Neural progenitor cell (in vitro differentiated cells): ENCODE data around the gene PIF1. TPM values are rescaled to one million over a fixed set of nuclear protein-coding genes. Genes with fewer than 3 reads are reported as not detected.
A peak's percentile ranks its signal among the peaks of the same experiment; 100 is the strongest.

Source experiments
- DNase-seq: peaks from one replicate; pipeline ENCODE4 v3.0.0-alpha.2; 2016; ENCODE audit warnings: low spot score
- H2AFZ ChIP-seq: fragments of 200-600 bp; sonication (generic); replicated peaks from 2 replicates; pipeline ENCODE4 v1.6.1; 2016; ENCODE audit warnings: antibody characterized with exemption
- H3F3A ChIP-seq: fragments of 200-600 bp; sonication (generic); 2 replicates; pipeline ENCODE4 v1.6.1; 2016; ENCODE audit warnings: antibody characterized with exemption, low read depth
- H3K27ac ChIP-seq: fragments of 200-600 bp; sonication (generic); 2 replicates; pipeline ENCODE4 v1.5.1; 2016; ENCODE audit warnings: mild to moderate bottlenecking
- H3K27me3 ChIP-seq: fragments of 200-600 bp; sonication (generic); 2 replicates; pipeline ENCODE4 v1.6.1; 2016; ENCODE audit warnings: mild to moderate bottlenecking, moderate library complexity
- H3K36me3 ChIP-seq: fragments of 200-600 bp; sonication (generic); 2 replicates; pipeline ENCODE4 v1.5.1; 2016
- H3K4me1 ChIP-seq: fragments of 200-600 bp; sonication (generic); 2 replicates; pipeline ENCODE4 v1.6.1; 2016; ENCODE audit warnings: mixed run types
- H3K4me2 ChIP-seq: fragments of 200-600 bp; sonication (generic); 2 replicates; pipeline ENCODE4 v1.6.1; 2016
- H3K4me3 ChIP-seq: fragments of 200-600 bp; sonication (generic); 2 replicates; pipeline ENCODE4 v1.5.1; 2016
- H3K79me2 ChIP-seq: fragments of 200-600 bp; sonication (generic); 2 replicates; pipeline ENCODE4 v1.6.1; 2016; ENCODE audit warnings: low read depth
- H3K9ac ChIP-seq: fragments of 200-600 bp; sonication (generic); 2 replicates; pipeline ENCODE4 v1.6.1; 2016
- H3K9me3 ChIP-seq: fragments of 200-600 bp; sonication (generic); 2 replicates; pipeline ENCODE4 v1.5.1; 2016; ENCODE audit warnings: low read depth
- H4K20me1 ChIP-seq: fragments of 200-600 bp; sonication (generic); 2 replicates; pipeline ENCODE4 v1.6.1; 2016; ENCODE audit warnings: low read depth
- H3K27ac Mint-ChIP-seq: 3 replicates; pipeline ENCODE4 v1.8.0; 2021; ENCODE audit warnings: mixed read lengths
- H3K27me3 Mint-ChIP-seq: 2 replicates; pipeline ENCODE4 v1.8.0; 2022; ENCODE audit warnings: low read depth, mild to moderate bottlenecking, inconsistent platforms, moderate library complexity, mixed read lengths; ENCODE audit not compliant: insufficient read depth
- H3K36me3 Mint-ChIP-seq: 3 replicates; pipeline ENCODE4 v1.8.0; 2021; ENCODE audit warnings: mixed read lengths
- H3K4me1 Mint-ChIP-seq: 3 replicates; pipeline ENCODE4 v1.8.0; 2021; ENCODE audit warnings: mixed read lengths
- H3K4me3 Mint-ChIP-seq: 3 replicates; pipeline ENCODE4 v1.8.0; 2021; ENCODE audit warnings: mild to moderate bottlenecking, moderate library complexity, mixed read lengths
- H3K9me3 Mint-ChIP-seq: 3 replicates; pipeline ENCODE4 v1.8.0; 2020; ENCODE audit warnings: mixed read lengths
- CTCF ChIP-seq: fragments of 200-600 bp; sonication (generic); IDR thresholded peaks from 2 replicates; pipeline ENCODE4 v1.5.1; 2017; ENCODE audit warnings: antibody characterized with exemption, mild to moderate bottlenecking
- EZH2 ChIP-seq: fragments of 200-600 bp; sonication (generic); IDR thresholded peaks from 2 replicates; pipeline ENCODE4 v1.6.1; 2017; ENCODE audit warnings: antibody characterized with exemption, mild to moderate bottlenecking, moderate library complexity
- EZH2phosphoT487 ChIP-seq: fragments of 200-600 bp; sonication (generic); IDR thresholded peaks from 2 replicates; pipeline ENCODE4 v1.6.1; 2017; ENCODE audit warnings: antibody characterized with exemption
- total RNA-seq: library from RNA; depleted of rRNA; stranded (reverse); fragments of >200 nt; gene quantifications from 2 replicates; pipeline ENCODE4 v1.2.3, GENCODE V29; 2015; ENCODE audit warnings: low replicate concordance

The PIF1 gene
- total RNA-seq, 1 donor from 2014 or later: 50.8 TPM

- H3K36me3 ChIP-seq: no peaks in the 10 kb centered on the region
- H3K9me3 Mint-ChIP-seq: no peaks in the 10 kb centered on the region
- H3K79me2 ChIP-seq: peaks cover 40% of the 10 kb centered on the region
- H3K4me3 ChIP-seq: no peak overlapping the region
- peaks cover 41% of the 10 kb centered on the region for H3K4me1 ChIP-seq
- H3K4me1 Mint-ChIP-seq: peaks cover 36% of the 10 kb centered on the region
- H3K27ac ChIP-seq: no peak overlapping the region
- H3K36me3 Mint-ChIP-seq: peaks cover 9% of the 10 kb centered on the region
- peaks cover 31% of the 10 kb centered on the region for H3F3A ChIP-seq
- no peaks in the 10 kb centered on the region for H3K27me3 ChIP-seq
- peaks cover 54% of the 10 kb centered on the region for H4K20me1 ChIP-seq
- no peak overlapping the region for H3K9ac ChIP-seq
- H3K27ac Mint-ChIP-seq: peak overlapping the region; percentile 36
- no peak overlapping the region for H2AFZ ChIP-seq
- no peak overlapping the region for H3K4me3 Mint-ChIP-seq
- DNase-seq: peak; percentile 1
- no peak overlapping the region for H3K4me2 ChIP-seq
- H3K27me3 Mint-ChIP-seq: no peaks in the 10 kb centered on the region
- no peaks in the 10 kb centered on the region for H3K9me3 ChIP-seq
- TF ChIP-seq EZH2phosphoT487 (no peak), CTCF (no peak), EZH2 (no peak)
Measured at GRCh38 chr15:64855205-64855975, 29.9 kb upstream of the PIF1 start.

- Mint-ChIP-seq H3K27ac (peak overlapping the region; percentile 78), H3K36me3 (peaks cover 9% of the 10 kb centered on the region), H3K4me1 (peaks cover 27% of the 10 kb centered on the region), H3K4me3 (no peak overlapping the region), H3K27me3 (no peaks in the 10 kb centered on the region), H3K9me3 (no peaks in the 10 kb centered on the region)
- Histone ChIP-seq H4K20me1 (peaks cover 51% of the 10 kb centered on the region), H3K4me2 (no peak overlapping the region), H3K9ac (no peak overlapping the region), H3K27me3 (no peaks in the 10 kb centered on the region), H3K9me3 (no peaks in the 10 kb centered on the region), H2AFZ (no peak overlapping the region), H3K4me1 (peaks cover 32% of the 10 kb centered on the region), H3F3A (peaks cover 26% of the 10 kb centered on the region), H3K79me2 (peaks cover 40% of the 10 kb centered on the region), H3K27ac (no peak overlapping the region), H3K4me3 (no peak overlapping the region), H3K36me3 (no peaks in the 10 kb centered on the region)
- TF ChIP-seq EZH2 (no peak), EZH2phosphoT487 (no peak), CTCF (no peak)
- peak; percentile 1 for DNase-seq
Measured at GRCh38 chr15:64854526-64854925, 29.1 kb upstream of the PIF1 start.

GRCh38 chr15:64854041-64854440 lies 28.6 kb upstream of the PIF1 start:
- peaks cover 9% of the 10 kb centered on the region for H3K36me3 Mint-ChIP-seq
- H3K36me3 ChIP-seq: no peaks in the 10 kb centered on the region
- no peaks in the 10 kb centered on the region for H3K27me3 ChIP-seq
- H3K9me3 Mint-ChIP-seq: no peaks in the 10 kb centered on the region
- peaks cover 47% of the 10 kb centered on the region for H4K20me1 ChIP-seq
- H3K9me3 ChIP-seq: no peaks in the 10 kb centered on the region
- peaks cover 26% of the 10 kb centered on the region for H3F3A ChIP-seq
- peaks cover 36% of the 10 kb centered on the region for H3K79me2 ChIP-seq
- H2AFZ ChIP-seq: no peak overlapping the region
- no peak overlapping the region for H3K4me3 Mint-ChIP-seq
- H3K4me1 ChIP-seq: peaks cover 27% of the 10 kb centered on the region
- peaks cover 27% of the 10 kb centered on the region for H3K4me1 Mint-ChIP-seq
- peak; percentile 1 for DNase-seq
- H3K27ac Mint-ChIP-seq: no peak overlapping the region
- no peak overlapping the region for H3K4me2 ChIP-seq
- H3K4me3 ChIP-seq: no peak overlapping the region
- no peaks in the 10 kb centered on the region for H3K27me3 Mint-ChIP-seq
- no peak overlapping the region for H3K9ac ChIP-seq
- H3K27ac ChIP-seq: no peak overlapping the region
- TF ChIP-seq EZH2 (no peak), CTCF (no peak), EZH2phosphoT487 (no peak)
